ENCODE data around the gene LDLRAD4. TPM values are rescaled to one million over a fixed set of nuclear protein-coding genes. Genes with fewer than 3 reads are reported as not detected.

The LDLRAD4 gene
- total RNA-seq, 6 donors from 2014 or later: 19.5 to 26.6 (median 24.4) TPM

DNA sequence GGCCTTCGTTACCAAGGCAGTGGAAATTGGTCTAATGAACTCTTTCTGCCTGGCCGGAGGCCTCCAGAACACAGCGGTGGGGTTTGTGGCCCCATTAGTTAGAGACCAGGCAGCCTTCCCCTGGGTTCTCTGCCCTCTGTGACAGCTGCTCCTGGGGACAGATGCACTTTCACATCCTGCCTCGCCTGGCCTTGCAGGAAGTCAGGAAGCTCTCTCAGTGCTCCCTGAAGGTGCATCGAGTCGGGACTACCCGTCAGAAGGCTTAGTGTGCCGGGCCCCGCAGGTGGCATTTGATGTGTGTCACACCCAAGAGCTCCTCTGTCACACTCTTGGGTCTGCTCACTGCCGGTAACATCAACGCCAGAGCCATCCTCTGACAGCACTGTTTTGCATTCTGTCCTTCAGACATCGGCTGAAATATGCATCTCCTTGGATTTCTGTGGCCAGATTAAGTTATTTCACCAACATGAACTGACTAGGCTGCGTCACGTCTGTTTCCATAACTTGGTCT, 158.3 kb downstream of the LDLRAD4 start:
- Histone ChIP-seq H3K27me3 (no peaks in the 10 kb centered on the region), H3K36me3 (no peaks in the 10 kb centered on the region), H3K4me3 (no peak overlapping the region), H3K4me1 (peaks cover 19 to 32% (median 22%) of the 10 kb centered on the region in 4 donors), H3K27ac (peak overlapping the region in 1 of 4 donors; percentile 8), H3K9me3 (no peaks in the 10 kb centered on the region)
- TF ChIP-seq POLR2AphosphoS5 (IDR thresholded peaks at IDR 0.05) (no peak), POLR2A (IDR thresholded peaks at IDR 0.05) (no peak), EP300 (IDR thresholded peaks at IDR 0.05) (no peak)
- TF ChIP-seq, protein P1, sequence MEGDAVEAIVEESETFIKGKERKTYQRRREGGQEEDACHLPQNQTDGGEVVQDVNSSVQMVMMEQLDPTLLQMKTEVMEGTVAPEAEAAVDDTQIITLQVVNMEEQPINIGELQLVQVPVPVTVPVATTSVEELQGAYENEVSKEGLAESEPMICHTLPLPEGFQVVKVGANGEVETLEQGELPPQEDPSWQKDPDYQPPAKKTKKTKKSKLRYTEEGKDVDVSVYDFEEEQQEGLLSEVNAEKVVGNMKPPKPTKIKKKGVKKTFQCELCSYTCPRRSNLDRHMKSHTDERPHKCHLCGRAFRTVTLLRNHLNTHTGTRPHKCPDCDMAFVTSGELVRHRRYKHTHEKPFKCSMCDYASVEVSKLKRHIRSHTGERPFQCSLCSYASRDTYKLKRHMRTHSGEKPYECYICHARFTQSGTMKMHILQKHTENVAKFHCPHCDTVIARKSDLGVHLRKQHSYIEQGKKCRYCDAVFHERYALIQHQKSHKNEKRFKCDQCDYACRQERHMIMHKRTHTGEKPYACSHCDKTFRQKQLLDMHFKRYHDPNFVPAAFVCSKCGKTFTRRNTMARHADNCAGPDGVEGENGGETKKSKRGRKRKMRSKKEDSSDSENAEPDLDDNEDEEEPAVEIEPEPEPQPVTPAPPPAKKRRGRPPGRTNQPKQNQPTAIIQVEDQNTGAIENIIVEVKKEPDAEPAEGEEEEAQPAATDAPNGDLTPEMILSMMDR (IDR thresholded peaks at IDR 0.05): no peak
- 84 to 90% methylated on average over 9 to 14 of the region's 14 CpGs for WGBS, 2 donors
- ATAC-seq (ENCODE audit: low FRiP score in 2 of 2) (no peak), DNase-seq (peak in 1 of 2 donors; percentile 20)

DNA sequence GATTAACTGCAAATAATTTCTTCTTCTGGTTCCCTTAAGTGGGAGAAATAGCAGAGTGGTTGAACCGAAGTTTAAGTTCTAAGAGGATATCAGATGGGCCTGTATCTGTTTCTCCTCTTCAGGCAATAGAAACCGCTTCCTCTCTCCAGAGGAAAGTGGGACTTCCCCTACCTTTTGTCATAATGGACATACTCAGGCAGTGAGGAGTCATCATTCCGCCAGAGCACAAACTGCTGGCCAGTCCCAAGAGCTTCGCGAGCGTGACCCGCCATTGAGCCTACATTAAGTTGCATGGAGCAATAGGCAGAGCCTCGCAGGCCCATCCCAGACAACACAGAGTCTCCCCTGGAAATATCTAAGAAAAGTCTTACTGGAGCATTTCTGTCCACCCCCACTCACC, 158.9 kb downstream of the LDLRAD4 start:
- DNase-seq: peak in 1 of 2 donors; percentile 28
- WGBS, 2 donors: 68 to 85% methylated on average over 8 of the region's 8 CpGs
- Histone ChIP-seq H3K27ac (no peak overlapping the region), H3K27me3 (no peaks in the 10 kb centered on the region), H3K4me1 (peaks cover 20 to 33% (median 26%) of the 10 kb centered on the region in 4 donors), H3K9me3 (no peaks in the 10 kb centered on the region), H3K4me3 (no peak overlapping the region), H3K36me3 (no peaks in the 10 kb centered on the region)
- no peak for ATAC-seq (ENCODE audit: low FRiP score in 2 of 2)
- TF ChIP-seq POLR2AphosphoS5 (IDR thresholded peaks at IDR 0.05): no peak
- no peak for TF ChIP-seq EP300 (IDR thresholded peaks at IDR 0.05)
- TF ChIP-seq, protein P1 (IDR thresholded peaks at IDR 0.05): no peak

DNA sequence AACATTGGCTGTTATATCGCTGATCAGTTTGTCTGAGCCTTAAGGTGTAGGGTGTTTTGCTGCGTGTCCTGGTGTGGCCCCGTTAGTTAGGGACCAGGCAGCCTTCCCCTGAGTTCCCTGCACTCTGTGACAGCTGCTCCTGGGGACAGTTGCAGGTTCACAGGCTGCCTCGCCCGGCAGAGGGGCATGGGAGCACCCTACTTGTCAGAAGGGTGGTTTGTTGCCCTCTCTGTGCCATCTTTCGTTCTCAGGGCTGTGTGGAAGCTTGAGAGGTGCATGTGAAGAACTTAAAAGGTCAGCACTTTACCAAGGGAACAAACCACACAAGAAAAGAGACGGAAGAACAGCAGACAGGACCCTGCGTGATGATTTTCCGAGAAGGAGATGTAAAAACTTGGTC, 159.6 kb downstream of the LDLRAD4 start:
- Histone ChIP-seq H3K27ac (no peak overlapping the region), H3K4me3 (no peak overlapping the region), H3K4me1 (peaks cover 26 to 40% (median 32%) of the 10 kb centered on the region in 4 donors), H3K36me3 (no peaks in the 10 kb centered on the region), H3K27me3 (no peaks in the 10 kb centered on the region), H3K9me3 (no peaks in the 10 kb centered on the region)
- TF ChIP-seq EP300 (IDR thresholded peaks at IDR 0.05) (no peak), POLR2AphosphoS5 (IDR thresholded peaks at IDR 0.05) (no peak), POLR2A (IDR thresholded peaks at IDR 0.05) (no peak)
- TF ChIP-seq, protein P1 (IDR thresholded peaks at IDR 0.05): no peak
- WGBS, 2 donors: 76 to 80% methylated on average over 9 of the region's 9 CpGs
- DNase-seq (peak in 1 of 2 donors; percentile 8), ATAC-seq (ENCODE audit: low FRiP score in 2 of 2) (no peak)

DNA sequence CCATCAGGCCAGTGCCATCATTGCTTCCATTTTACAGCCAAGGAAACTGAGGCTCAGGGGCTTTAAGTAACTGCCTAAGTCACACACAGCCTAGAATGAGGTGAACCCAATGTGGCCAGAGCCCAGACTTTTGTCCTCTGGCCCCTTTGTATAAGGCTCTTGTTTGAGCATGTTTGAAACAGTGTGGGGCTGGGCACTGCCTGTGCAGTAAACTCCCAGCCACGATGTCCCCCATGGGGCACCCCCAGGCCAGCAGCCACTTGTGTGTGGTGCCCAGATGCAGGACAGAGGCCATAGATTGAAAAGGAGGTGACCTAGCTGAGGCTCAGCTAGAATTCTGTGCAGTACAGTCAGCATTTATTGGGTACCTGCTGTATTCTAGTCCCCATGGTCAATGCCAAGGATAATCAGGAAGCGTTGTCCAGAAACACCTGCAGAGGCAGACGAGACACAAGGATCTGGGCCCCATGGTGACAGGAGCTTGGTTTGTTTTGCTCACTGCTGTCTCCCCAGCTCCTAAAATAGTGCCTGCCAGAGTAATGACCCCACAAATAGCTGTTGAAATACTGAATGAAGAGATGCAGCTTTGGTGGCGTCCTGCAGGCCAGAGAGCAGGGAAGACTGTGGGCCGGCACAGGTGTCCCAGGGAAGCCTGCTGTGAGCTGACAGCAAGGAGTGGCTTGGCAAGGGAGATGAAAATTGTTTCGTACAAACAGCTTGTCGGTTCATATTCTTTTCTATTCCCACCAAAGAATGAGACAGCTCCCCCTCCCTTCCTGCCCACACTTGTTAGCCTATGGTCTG, 160.7 kb downstream of the LDLRAD4 start:
- no peak overlapping the region for H3K27ac ChIP-seq
- TF ChIP-seq EP300 (IDR thresholded peaks at IDR 0.05): no peak
- TF ChIP-seq POLR2A (IDR thresholded peaks at IDR 0.05): no peak
- no peak for TF ChIP-seq POLR2AphosphoS5 (IDR thresholded peaks at IDR 0.05)
- TF ChIP-seq, protein P1 (IDR thresholded peaks at IDR 0.05): no peak
- no peaks in the 10 kb centered on the region for H3K9me3 ChIP-seq
- H3K27me3 ChIP-seq: no peaks in the 10 kb centered on the region
- H3K4me3 ChIP-seq: no peak overlapping the region
- H3K36me3 ChIP-seq: no peaks in the 10 kb centered on the region
- WGBS, 2 donors: 66 to 83% methylated on average over 7 of the region's 7 CpGs
- ATAC-seq (ENCODE audit: low FRiP score in 2 of 2) (no peak), DNase-seq (peak in 1 of 2 donors; percentile 15)
- H3K4me1 ChIP-seq: peaks cover 30 to 47% (median 35%) of the 10 kb centered on the region in 4 donors

Measured in upper lobe of left lung (tissue), 6 donors.